Measurements from ENCODE around the gene KLF9.

KLF9 gene

GRCh38 chr9:70387663-70388062 lies 26.8 kb downstream of the KLF9 start:
- H3K27ac ChIP-seq = no peak overlapping the region
- H3K36me3 ChIP-seq (replicated peaks) = peaks cover 7% of the 10 kb centered on the region
- no peak for DNase-seq
- in situ Hi-C loops (cut with HindIII; ENCODE audit: low pct_ligation_motif_present, low sequenced_read_pairs) = no loop called here
- no peak for TF ChIP-seq CTCF (IDR thresholded peaks at IDR 0.05; ENCODE audit: low read depth, low read length, missing control alignments)
- H3K4me3 ChIP-seq (ENCODE audit: low read depth, low read length) = no peak overlapping the region
- no peaks in the 10 kb centered on the region for H3K27me3 ChIP-seq (replicated peaks)

GRCh38 chr9:70385426-70385825 lies 29.0 kb downstream of the KLF9 start:
- Histone ChIP-seq H3K27ac (no peak overlapping the region), H3K27me3 (replicated peaks) (no peaks in the 10 kb centered on the region), H3K4me3 (ENCODE audit: low read depth, low read length) (no peak overlapping the region), H3K36me3 (replicated peaks) (peaks cover 7% of the 10 kb centered on the region)
- no peak for TF ChIP-seq CTCF (IDR thresholded peaks at IDR 0.05; ENCODE audit: low read depth, low read length, missing control alignments)
- DNase-seq = no peak
- in situ Hi-C loops (cut with HindIII; ENCODE audit: low pct_ligation_motif_present, low sequenced_read_pairs) = no loop called here

GRCh38 chr9:70382709-70383605 lies 31.5 kb downstream of the KLF9 start:
- H3K4me3 ChIP-seq (ENCODE audit: low read depth, low read length) = no peak overlapping the region
- TF ChIP-seq CTCF (IDR thresholded peaks at IDR 0.05; ENCODE audit: low read depth, low read length, missing control alignments) = no peak
- H3K27ac ChIP-seq = no peak overlapping the region
- in situ Hi-C loops (cut with HindIII; ENCODE audit: low pct_ligation_motif_present, low sequenced_read_pairs) = no loop called here
- no peaks in the 10 kb centered on the region for H3K27me3 ChIP-seq (replicated peaks)
- no peak for DNase-seq
- H3K36me3 ChIP-seq (replicated peaks) = peaks cover 7% of the 10 kb centered on the region

- in situ Hi-C loops (cut with HindIII; ENCODE audit: low pct_ligation_motif_present, low sequenced_read_pairs) = no loop called here
- no peak for TF ChIP-seq CTCF (IDR thresholded peaks at IDR 0.05; ENCODE audit: low read depth, low read length, missing control alignments)
- no peak for DNase-seq
- Histone ChIP-seq H3K4me3 (ENCODE audit: low read depth, low read length) (no peak overlapping the region), H3K27ac (no peak overlapping the region), H3K36me3 (replicated peaks) (peaks cover 7% of the 10 kb centered on the region), H3K27me3 (replicated peaks) (no peaks in the 10 kb centered on the region)
These were observed 32.3 kb downstream of the KLF9 start for GRCh38 chr9:70382046-70382708.

- Histone ChIP-seq H3K4me3 (ENCODE audit: low read depth, low read length) (no peak overlapping the region), H3K36me3 (replicated peaks) (no peaks in the 10 kb centered on the region), H3K27ac (no peak overlapping the region), H3K27me3 (replicated peaks) (no peaks in the 10 kb centered on the region)
- no peak for TF ChIP-seq CTCF (IDR thresholded peaks at IDR 0.05; ENCODE audit: low read depth, low read length, missing control alignments)
- DNase-seq = no peak
- in situ Hi-C loops (cut with HindIII; ENCODE audit: low pct_ligation_motif_present, low sequenced_read_pairs) = no loop called here
These were observed 39.4 kb downstream of the KLF9 start for GRCh38 chr9:70374962-70375618.
